HG03460 (cell line): ENCODE measurements around the gene CALD1.

Source experiments
- ATAC-seq: cut with Tn5 transposase; IDR thresholded peaks from one replicate; pipeline ENCODE4 v1.9.1; 2021; ENCODE audit not compliant: unreplicated experiment

The CALD1 gene

DNA sequence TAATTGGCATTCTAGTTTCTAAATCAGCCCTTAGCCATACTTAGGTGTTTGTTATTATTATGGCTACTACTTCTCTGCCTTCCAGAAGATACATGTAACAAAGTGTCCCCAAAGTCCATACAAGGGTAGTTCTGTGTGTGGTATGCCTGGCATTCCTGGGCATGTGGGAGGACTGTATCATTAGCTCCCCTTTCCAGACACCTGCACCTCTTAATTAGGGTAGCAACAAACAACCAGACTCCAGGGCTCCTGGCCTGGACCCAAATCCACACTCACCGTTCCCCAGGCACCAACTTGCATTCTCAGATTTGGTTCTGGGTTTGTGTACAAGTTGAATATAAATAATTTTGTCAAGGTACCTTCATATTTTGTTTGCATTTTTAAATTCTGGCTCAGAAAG lies 15.5 kb upstream of the CALD1 start:
- no peak for ATAC-seq

DNA sequence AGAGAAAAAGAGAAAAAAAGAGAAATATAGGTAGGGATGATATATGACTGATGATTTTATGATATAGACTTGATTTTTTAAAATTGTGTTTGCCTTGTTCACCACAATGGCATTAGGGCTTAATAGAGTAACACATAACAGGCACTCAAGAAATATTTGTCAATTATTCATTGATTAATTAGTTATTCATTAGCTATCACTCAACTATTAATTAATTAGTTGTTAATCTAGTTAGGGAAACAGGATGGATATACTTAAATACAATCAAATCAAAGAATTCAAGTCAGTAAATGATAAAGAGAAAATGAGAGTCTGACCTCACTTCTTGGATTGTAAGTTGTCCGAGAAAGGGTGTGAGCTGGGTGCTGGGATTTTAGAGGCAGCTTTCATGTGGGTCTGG lies 15.1 kb upstream of the CALD1 start:
- ATAC-seq: no peak

DNA sequence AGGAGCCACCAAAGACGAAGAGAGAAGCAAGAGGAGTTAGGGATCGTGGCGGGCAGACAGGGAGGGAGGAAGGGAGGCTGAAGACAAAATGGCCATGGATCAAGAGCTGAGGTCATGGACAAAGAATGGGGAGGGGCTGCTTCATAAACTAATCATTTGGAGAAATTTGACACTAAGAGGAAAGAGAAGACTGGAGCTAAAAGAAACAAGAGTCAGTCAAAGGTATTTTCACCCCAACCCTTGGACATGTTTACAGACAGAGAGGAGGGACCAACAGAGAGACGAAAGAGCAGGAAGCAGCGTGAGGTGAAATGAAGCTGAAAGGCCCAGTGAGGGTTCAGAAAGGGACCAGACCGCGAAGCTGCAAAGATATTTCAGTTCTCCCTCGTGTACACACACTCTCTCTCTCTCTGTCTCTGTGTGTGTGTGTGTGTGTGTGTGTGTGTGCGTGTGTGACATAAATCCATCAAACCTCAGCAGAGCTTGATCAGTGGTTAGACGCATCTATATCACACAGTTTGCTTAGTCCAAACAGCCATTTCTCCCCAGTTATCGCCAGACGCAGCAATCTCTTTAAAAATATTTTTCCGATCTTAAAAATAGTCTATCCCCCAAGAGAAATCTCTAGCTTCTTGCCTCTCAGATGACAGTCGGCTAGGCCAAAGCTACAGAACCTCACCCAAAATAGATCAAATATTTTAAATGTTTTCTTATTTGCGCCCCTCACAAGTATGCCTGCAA lies 12.5 kb upstream of the CALD1 start:
- ATAC-seq: peak; percentile 92

DNA sequence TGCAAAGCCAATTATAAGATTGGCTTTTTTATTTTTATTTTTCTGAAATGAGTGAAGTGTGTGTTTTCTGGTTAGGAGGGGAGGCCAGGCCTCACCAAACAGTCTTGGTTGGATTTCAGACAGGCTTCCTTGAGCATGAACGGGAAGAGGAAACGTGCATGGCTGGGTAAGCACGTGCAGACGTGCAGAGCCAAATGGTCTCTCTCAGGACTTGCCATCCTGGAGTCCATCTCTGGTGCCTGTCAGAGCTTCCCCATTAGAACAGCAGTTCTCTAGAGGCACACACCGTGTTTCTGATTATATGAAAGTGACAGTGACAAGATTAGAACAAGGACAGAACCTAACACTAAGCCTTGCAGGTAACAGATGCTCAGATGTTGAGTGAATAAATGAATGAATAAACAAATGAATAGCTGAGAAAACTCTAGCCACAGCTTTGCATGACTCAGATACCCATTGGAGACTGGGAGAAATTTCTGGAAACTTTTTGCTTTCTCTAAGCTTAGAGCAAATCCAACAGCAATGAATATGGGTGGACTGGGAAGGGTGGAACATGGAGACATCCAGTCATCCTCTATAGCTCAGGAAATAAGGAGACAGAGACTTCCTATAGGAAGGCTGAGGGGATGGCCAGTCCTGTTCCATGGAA lies 11.8 kb upstream of the CALD1 start:
- no peak for ATAC-seq

DNA sequence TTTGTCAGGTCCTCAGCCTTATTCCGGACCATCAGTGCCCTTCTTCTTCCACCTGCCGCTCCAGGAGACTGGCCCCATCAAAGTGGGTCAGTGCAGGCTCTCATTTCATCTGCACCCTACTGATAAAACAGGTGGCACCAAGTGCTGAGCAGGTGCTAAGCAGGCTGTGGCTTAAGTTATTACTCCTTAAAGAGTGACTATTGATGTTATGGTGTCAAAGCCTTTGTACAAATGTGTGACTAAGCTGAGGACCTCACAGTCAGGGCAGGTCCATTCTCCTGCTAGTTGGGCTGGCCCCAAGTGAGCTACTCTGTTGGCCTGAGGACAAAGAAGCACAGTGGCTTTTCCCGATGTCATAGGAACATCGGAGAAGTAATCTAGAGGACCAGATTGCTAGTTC lies 11.2 kb upstream of the CALD1 start:
- ATAC-seq: no peak

DNA sequence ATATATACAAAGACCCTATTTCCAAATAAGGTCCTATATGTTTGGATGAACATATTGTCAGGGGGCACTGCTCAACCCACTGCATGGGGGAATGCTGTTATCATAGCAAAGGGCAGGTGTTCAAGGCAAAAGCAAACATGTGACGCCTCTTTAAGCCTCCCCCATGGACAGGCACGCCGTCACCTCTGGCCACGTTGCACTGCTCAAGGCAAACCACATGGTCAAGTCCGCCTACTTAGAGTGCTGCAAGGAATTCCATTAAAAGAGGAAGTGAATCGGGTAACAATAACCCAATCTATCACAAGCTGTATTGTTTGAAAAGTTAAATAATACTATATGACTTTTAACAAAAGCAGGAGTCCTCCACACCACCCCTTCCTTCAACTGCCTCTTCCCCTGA lies 8.8 kb upstream of the CALD1 start:
- ATAC-seq: no peak

DNA sequence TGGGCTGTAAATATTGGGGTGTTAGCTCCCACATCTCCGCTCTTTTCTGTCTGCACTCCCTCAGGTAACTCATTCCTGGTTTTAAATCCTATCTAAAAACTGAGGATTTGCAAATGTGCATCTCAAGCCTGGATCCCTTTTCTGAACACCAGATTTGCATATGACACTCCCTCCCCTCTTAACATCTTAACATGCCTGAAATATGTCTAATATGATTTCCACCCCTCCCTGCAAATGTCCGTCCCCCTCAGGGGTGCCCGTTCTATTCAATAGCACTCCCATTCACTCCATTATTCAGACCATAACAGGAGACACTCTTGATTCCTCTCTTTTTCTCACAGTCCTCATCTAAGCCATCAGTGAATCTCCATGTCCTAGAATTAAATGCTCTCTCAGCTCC lies 8.3 kb upstream of the CALD1 start:
- ATAC-seq: no peak

DNA sequence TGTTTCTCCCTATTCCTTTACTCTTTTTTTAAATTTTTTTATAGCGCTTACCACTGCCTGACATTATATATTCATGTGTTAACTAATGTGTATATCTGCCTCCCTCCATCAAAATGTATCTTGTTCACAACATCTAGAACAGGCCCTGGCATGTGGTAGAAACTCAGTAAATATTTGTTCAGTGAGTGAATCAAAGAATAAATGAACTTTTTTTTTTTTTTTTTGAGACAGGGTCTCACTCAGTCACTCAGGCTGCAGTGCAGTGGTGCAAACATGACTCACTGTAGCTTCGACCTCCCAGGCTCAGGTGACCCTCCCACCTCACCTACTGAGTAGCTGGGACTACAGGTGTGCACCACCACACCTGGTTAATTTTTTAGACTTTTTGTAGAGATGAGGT lies 7.5 kb upstream of the CALD1 start:
- no peak for ATAC-seq

DNA sequence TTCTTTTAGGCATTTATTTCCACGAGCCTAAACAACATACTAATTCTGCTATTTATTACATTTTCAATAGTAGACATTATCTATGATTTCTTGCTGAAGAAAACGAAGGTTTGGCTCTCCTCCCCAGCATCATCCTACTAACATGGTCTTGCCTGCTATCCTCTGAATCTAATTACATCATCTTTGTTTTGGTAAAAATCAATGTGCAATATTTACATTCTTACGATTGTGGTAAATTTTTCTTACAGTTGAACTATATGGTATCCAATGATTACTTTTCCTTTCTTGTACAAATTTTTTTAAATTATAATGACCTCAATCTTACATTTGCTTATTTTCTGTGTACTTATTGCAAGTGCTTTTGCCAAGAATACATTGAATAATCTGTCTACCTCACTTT lies 7.0 kb upstream of the CALD1 start:
- no peak for ATAC-seq

DNA sequence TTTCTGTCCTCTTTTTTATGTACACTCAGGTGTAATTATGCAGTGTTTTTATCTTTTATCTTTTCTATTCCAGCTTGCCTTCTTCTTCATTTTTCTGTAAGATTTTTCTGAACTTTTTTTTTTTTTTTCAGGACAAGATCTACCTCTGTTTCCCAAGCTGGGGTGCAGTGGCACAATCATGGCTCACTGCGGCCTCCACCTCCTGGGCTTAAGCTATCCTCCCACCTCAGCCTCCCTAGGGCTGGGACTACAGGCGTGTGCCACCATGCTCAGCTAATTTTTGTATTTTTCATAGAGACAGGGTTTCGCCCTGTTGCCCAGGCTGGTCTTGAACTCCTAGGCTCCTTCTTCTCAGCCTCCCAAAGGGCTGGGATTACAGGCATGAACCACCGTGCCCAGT lies 6.3 kb upstream of the CALD1 start:
- no peak for ATAC-seq

DNA sequence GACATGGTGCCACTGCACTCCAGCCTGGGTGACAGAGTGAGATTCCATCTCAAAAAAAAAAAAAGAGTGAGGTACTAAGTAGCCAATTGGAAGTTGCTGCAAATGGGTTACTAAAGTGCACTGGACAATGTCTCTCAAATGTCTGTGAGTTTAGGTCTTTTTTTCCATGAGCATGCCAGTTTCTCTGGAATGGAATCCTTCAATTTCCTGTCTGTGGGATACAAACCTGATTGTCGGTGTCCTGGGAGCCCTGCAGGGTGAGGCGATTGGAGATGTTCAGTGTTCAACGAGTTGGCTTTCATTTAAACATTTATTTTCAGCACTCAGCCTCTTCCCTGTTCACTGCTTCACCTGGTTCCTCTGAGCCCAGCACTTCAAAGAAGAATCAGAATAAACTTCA lies 5.3 kb upstream of the CALD1 start:
- ATAC-seq: no peak

DNA sequence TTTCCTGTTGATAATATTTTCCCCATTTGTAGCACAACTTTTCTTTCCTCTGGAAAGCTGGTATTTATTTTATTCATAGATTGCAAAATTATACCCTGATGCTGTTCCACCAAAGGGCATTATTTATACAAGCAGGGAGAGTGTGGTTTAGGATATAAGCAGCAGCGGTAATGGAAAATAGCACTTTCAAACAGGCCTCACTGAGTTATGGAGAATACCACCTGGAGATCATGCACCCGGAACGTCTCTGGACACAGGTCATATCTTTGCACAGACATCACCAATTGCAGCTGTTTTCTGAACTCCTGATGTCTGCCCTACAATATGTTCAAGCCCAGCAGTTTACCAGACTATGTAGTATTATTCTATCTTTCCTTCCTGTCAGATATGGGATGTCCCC lies 2.0 kb upstream of the CALD1 start:
- no peak for ATAC-seq

DNA sequence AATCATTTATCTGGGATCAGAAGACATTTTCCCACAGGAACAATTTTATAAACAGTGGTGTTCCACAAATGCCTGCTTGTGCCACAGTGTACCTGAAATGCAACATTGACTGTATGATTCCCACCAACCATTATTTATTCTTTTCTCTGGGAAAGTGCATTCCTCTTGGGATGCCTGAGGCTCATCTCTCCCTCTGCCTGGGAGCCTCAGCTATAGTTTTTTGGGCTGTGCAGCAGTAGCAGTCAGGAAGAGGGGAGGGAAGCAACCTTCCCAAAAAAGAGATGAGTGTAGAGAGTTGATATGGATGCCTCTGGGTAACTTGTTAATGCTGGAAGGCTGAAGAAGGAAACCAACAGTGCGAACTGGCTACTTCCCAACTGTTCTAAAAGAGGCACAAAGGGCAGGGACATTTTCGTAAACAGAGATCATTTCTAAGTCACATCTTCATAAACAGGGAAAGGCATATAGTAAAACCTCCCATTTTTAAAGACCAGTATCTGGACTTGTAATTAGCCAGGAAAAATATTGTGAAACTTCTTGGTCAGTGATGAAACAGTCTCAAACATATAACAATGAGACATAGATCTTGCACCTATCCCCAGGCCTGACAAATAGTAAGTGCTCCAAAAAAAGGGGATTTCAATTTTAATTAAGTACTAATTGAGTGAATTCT lies 1.4 kb upstream of the CALD1 start:
- no peak for ATAC-seq

DNA sequence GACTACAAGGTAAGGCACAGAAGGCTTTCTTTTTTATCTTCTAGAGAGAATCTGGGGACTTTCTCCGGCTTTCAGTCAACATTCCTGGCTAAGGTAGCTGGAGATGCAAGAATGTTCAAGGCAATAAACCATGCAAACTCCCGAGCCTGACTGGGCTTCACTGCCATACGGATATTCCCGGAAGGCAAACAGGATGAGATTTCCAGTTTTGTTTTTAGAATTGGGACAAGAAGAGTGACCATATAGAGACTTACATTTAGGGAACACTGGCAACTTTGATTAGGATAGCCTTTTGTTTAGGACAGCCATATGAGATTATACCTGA lies 269 bp downstream of the CALD1 start:
- ATAC-seq: no peak

DNA sequence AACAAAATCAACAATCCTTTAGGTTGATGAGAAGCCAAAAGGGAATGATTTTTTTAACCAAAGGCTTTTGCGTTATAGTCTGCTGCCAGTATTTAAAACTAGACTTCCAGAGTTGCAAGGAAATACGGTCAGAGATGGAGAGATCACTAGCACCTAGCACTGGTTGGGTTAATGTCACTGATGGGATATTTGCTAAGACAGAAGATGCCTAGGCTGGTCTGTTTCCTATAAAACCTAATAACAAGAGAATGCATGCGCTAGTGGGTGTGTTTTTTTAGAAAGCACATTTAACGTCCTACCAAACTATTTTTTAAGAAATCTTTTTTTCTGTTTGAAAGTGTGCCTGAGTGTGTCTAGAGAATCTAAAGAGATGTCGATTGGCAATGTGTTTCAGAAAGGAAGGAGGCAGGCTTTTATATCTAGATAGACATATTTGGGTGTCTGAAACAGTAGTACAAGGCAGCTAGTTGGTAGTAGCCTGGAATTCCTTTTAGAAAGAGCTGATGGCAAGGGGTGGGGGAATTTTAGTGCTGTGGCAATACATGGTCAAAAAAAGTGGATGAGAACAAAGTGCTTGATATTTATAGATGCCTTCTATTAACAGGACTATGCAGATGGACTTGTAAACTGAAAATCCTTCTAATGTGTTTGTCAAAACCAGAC lies 863 bp downstream of the CALD1 start:
- ATAC-seq: no peak

DNA sequence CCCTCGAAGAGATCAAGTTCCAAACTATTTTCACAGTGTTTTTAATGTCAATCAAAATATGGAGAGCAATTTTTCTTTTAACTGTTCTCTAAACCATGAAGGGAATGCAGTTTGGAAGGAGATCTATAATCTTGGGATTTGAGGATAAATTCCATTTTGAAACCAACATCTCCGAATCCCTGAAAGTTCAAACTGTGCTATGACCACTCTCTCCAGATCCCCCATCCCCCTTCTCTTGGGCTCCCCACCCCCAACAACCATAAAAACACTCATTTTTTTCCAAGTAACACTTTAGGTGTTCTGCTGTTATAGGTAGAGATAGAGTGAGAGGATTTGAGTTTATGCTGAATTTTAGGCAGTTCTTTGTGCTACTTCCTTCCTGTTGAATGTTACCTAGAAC lies 1.7 kb downstream of the CALD1 start:
- ATAC-seq: no peak

DNA sequence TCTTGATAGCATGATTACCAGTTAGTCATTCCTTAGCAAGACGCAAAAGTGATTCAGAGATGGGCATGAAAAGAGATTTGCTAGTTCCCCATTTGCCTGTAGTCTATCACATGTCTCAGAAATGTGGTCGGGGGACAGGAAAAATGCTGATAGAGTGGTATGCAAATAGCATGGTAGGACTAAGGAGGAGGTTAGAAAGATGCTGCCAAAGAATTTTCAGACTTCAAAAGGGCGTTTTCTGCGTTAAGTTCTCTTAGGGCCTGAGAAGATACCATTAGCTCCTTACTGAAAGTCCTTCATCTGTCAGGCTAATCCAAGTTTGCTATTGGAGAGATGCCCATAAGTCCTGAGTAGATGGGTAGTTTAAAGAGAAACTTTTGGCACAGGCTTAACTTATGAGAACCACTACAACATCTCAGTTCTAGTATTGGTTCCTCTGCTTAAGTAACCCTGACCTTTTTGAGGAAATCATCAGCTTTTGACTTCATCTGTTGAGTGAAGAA lies 2.7 kb downstream of the CALD1 start:
- ATAC-seq: peak; percentile 82

DNA sequence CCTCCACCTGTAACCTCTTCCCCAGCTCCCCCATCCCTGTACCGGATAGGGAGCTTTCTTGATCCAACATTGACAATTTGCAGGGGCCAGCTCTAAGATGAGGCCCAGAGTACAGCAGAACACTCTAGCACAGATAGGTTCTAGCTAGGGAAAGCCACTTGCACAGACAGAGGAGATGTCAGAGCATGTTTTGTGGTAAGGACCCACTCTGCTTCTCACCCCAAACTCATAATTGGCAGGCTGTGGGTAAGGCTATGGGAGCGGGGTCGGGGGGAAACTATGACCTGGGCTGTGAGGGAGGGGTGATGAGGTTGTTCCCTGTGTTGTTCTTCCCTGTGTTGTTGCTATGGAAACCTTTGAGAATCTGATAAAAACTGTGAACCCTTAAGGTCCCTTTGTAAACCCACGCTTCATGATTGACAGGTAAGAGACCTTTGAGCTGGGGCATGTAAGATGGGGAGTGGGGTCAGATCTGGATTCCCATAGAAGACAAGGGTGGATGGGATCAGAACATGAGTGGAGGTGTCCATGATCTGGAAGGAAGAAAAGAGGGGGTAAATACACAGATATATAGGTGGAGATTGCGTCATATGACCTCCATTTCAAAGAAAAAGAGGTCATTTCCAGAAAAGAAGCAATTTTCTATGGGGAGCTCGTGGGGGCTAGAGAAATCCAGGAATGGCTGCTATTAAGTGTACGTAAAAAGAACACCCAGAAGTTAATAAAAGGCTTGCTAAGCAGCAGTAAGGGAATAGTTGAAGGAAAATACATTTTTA lies 4.0 kb downstream of the CALD1 start:
- ATAC-seq: no peak

DNA sequence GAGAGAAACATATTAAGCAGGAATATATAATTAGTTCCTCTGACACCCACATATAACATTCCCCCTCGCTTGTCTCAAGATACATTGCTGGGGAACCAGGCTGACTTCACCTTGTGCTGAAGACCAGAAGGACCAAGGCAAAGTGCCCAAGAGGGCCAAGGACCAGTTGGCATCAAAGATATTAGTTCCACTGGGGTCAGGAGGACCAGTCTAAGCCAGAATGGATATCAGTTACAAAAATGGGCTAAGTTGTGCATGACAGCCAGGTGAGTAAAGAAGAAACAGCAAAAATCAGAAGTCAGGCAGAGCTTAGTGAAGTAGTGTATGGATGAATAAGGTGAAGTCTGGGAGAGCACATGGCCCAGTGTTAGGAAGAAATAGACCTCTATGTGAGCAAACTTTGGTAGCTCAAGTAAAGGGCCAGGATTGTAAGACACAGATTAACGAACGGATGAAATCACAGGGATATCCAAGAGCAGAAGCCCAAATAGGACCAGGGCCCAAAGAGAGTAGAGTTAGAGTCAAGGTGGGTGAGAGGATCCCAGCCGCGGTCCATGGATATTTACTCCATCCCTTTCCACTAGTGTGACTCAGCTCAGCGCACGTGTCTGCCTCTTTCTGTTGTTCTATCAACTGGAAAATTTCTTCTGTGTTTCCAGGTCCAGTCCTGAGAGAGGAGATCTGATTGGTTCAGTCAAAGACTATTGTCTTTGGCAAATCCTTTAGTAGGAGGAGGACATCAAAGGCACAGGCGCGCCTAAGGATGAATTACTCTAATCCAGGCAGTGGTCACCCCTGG lies 5.0 kb downstream of the CALD1 start:
- no peak for ATAC-seq

DNA sequence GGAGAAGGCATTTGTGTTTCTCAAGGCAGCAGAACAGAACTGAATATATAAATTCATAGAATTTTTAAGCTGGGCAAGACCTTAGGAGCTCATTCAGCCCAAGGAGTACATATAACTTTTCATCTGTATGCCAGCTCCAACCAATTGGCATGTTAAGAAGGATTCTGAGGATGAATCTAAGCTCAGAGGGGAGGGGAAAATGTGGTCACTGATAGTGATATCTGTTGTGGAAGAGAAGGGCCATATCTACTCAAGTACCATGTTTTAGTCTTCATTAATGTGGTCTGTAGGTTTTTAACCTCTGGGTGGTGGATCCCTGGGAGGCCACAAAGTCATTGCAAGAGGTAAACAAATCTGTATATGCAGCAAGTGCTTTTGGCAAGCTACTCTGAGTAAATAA lies 6.4 kb downstream of the CALD1 start:
- ATAC-seq: no peak
